GM12878 (cell line): Measurements from ENCODE around the gene ZNF618. TPM values are rescaled to one million over a fixed set of nuclear protein-coding genes. Genes with fewer than 3 reads are reported as not detected.

Experiments
- ATAC-seq: fragments of 200-7000 bp; cut with Tn5 transposase; 3 replicates; pipeline ENCODE4 v1.9.1; 2020; ENCODE audit warnings: mild to moderate bottlenecking, moderate library complexity
- BruUV-seq: library from RNA; stranded (reverse); fragments of 400-500 nt; replicated peaks from 2 replicates; lab custom pipeline; 2021; lab: Mats Ljungman, UMichigan
- CTCF ChIA-PET: fragments of 300-600 bp; sonication (Branson Sonifier 250); formaldehyde crosslinking; extraction: SDS; loops from one replicate; lab custom pipeline; 2021; ENCODE audit warnings: inconsistent platforms; lab: Yijun Ruan, JAX
- POLR2A ChIA-PET: fragments of 350-600 bp; formaldehyde crosslinking; extraction: SDS; loops from one replicate; lab custom pipeline; 2021; ENCODE audit warnings: inconsistent platforms; lab: Charles Lee
- RAD21 ChIA-PET: fragments of 300-600 bp; sonication (Branson Sonifier 250); formaldehyde crosslinking; loops from one replicate; lab custom pipeline; 2023; ENCODE audit warnings: antibody characterized with exemption; ENCODE audit not compliant: unreplicated experiment; lab: Charles Lee
- SMC1A ChIA-PET: fragments of 300-600 bp; sonication (Branson Sonifier 250); formaldehyde crosslinking; loops from one replicate; lab custom pipeline; 2023; ENCODE audit not compliant: unreplicated experiment, uncharacterized antibody; lab: Charles Lee
- DNase-seq: peaks from one replicate; pipeline ENCODE4 v3.0.0-alpha.2; 2011; ENCODE audit warnings: low read depth, low spot score
- FAIRE-seq: peaks from 3 replicates; lab custom pipeline; 2011; peaks lifted over from hg19 to GRCh38; lab: Jason Lieb, UNC
- H2AFZ ChIP-seq: 2 replicates; pipeline ENCODE4 v1.6.0; 2011; ENCODE audit warnings: low read depth, low read length, control low read depth; ENCODE audit not compliant: control insufficient read depth
- H3K27ac ChIP-seq: 2 replicates; pipeline ENCODE4 v1.5.1; 2011; ENCODE audit warnings: control low read depth; ENCODE audit not compliant: control insufficient read depth, insufficient read depth
- H3K27me3 ChIP-seq, 2 experiments: replicated peaks in 1 of 2; 2 replicates each; pipeline versions ENCODE4 v1.6.0 to v1.6.1; 2011; ENCODE audit warnings: low read length in 1 of 2; ENCODE audit not compliant: control insufficient read depth in 2 of 2, insufficient read depth in 2 of 2
- H3K36me3 ChIP-seq, 2 experiments: 2 replicates each; pipeline ENCODE4 v1.5.1; 2011; ENCODE audit warnings: low read length in 1 of 2; ENCODE audit not compliant: control insufficient read depth in 2 of 2, insufficient read depth in 2 of 2
- H3K4me1 ChIP-seq: 2 replicates; pipeline ENCODE4 v1.6.1; 2011; ENCODE audit warnings: mild to moderate bottlenecking, low read length, moderate library complexity, mixed read lengths; ENCODE audit not compliant: control insufficient read depth, insufficient read depth
- H3K4me2 ChIP-seq: 2 replicates; pipeline ENCODE4 v1.6.0; 2011; ENCODE audit warnings: control low read depth; ENCODE audit not compliant: control insufficient read depth, insufficient read depth
- H3K4me3 ChIP-seq: fragments of 200-600 bp; sonication (generic); 2 replicates; pipeline ENCODE4 v1.5.1; 2016
- H3K79me2 ChIP-seq: 2 replicates; pipeline ENCODE4 v1.6.0; 2011; ENCODE audit warnings: low read length; ENCODE audit not compliant: control insufficient read depth, insufficient read depth
- H3K9ac ChIP-seq: 2 replicates; pipeline ENCODE4 v1.8.0; 2011; ENCODE audit warnings: low read length, control low read depth, mixed read lengths; ENCODE audit not compliant: control insufficient read depth, insufficient read depth
- H3K9me3 ChIP-seq: replicated peaks from 3 replicates; pipeline ENCODE4 v1.5.1; 2011; ENCODE audit warnings: mild to moderate bottlenecking, low read length; ENCODE audit not compliant: control insufficient read depth, insufficient read depth
- H4K20me1 ChIP-seq: 2 replicates; pipeline ENCODE4 v1.6.0; 2011; ENCODE audit not compliant: control insufficient read depth, insufficient read depth
- CBX5 ChIP-seq: sonication (generic); IDR thresholded peaks from 2 replicates; pipeline ENCODE4 v1.6.1; 2016; ENCODE audit warnings: low read depth, moderate library complexity, mild to moderate bottlenecking, inconsistent platforms
- CHD2 ChIP-seq: IDR thresholded peaks from 2 replicates; pipeline ENCODE4 v1.6.1; 2011; ENCODE audit warnings: low read depth, low read length, improper control_type of control experiment, borderline replicate concordance
- KDM1A ChIP-seq: fragments of 200-600 bp; sonication (generic); IDR thresholded peaks from 2 replicates; pipeline ENCODE4 v1.6.1; 2016; ENCODE audit warnings: borderline replicate concordance
- MAX ChIP-seq: IDR thresholded peaks from 2 replicates; pipeline ENCODE4 v1.6.1; 2012; ENCODE audit warnings: low read depth, low read length, improper control_type of control experiment
- NR2C2 ChIP-seq: IDR thresholded peaks from 2 replicates; pipeline ENCODE4 v1.6.1; 2011; ENCODE audit warnings: borderline replicate concordance, low read depth; ENCODE audit not compliant: control insufficient read depth, insufficient read length
- NR2F1 ChIP-seq: fragments of 450-650 bp; conservative IDR thresholded peaks from 2 replicates; pipeline ENCODE4 v1.6.1; 2017; ENCODE audit warnings: mild to moderate bottlenecking
- POLR2AphosphoS2 ChIP-seq: IDR thresholded peaks from 2 replicates; pipeline ENCODE4 v1.6.1; 2011; ENCODE audit warnings: low read depth, mild to moderate bottlenecking, low read length, improper control_type of control experiment, moderate library complexity
- TARDBP ChIP-seq: IDR thresholded peaks from 2 replicates; pipeline ENCODE4 v1.6.1; 2016; ENCODE audit warnings: borderline replicate concordance
- USF2 ChIP-seq: IDR thresholded peaks from 2 replicates; pipeline ENCODE4 v1.6.1; 2011; ENCODE audit warnings: low read depth, low read length, improper control_type of control experiment, borderline replicate concordance
- WGBS: methylation state at CpG from one replicate; pipeline ENCODE4 v1.1.6; 2016; ENCODE audit warnings: low lambda C conversion rate; ENCODE audit not compliant: insufficient replicate concordance, insufficient coverage; ENCODE audit errors: missing lambda C conversion rate; 5-methylcytosine and 5-hydroxymethylcytosine counted together
- in situ Hi-C: fragments of 300-500 bp; cut with MboI; formaldehyde crosslinking; loops from 9 replicates; pipeline ENCODE4 v1.14.3; 2018; ENCODE audit warnings: mixed read lengths
- intact Hi-C: fragments of 100-400 bp; cut with micrococcal nuclease; formaldehyde crosslinking; loops from one replicate; pipeline ENCODE4 v1.14.2; 2022; ENCODE audit not compliant: unreplicated experiment
- polyA plus RNA-seq, 11 experiments: library from polyadenylated mRNA; depleted of rRNA in 4 of 11; unstranded in 6 of 11; stranded (reverse) in 5 of 11; fragments of >200 nt; fragmentation: Nextera tagmentation in 4 of 11; fragmentation: Illumina TruSeq in 1 of 11; extraction: Ambion mirVana in 4 of 11; extraction: Trizol in 1 of 11; gene quantifications; 1 replicate in 1 of 11; 2 replicates in 10 of 11; pipeline versions ENCODE4 v1.2.1 to v1.2.3, GENCODE V29; 2011 to 2016; ENCODE audit warnings: inconsistent platforms in 2 of 11, missing spikeins in 2 of 11, low read depth in 1 of 11
- total RNA-seq, 4 experiments: library from RNA; depleted of rRNA in 3 of 4; stranded (reverse); fragments of >200 nt in 3 of 4; fragmentation: Illumina TruSeq in 1 of 4; extraction: Trizol in 1 of 4; gene quantifications; 2 replicates each; pipeline versions ENCODE4 v1.2.1 to v1.2.3, GENCODE V29; 2013 to 2021

The ZNF618 gene
- total and polyA plus RNA-seq, 10 of the 15 experiments (the other 5 are each of a cell fraction or from before 2014, with no cell fraction given): 0.01 to 0.24 (median 0.06) TPM; not detected in 2

GRCh38 chr9:113934167-113934828, 58.2 kb downstream of the ZNF618 start:
- RAD21 ChIA-PET: no interaction called here
- H3K4me3 ChIP-seq: no peak overlapping the region
- H3K4me2 ChIP-seq: no peak overlapping the region
- FAIRE-seq (no peak), ATAC-seq (no peak), DNase-seq (no peak)
- no peak overlapping the region for H3K27ac ChIP-seq
- H3K4me1 ChIP-seq: no peaks in the 10 kb centered on the region
- H3K79me2 ChIP-seq: no peaks in the 10 kb centered on the region
- H2AFZ ChIP-seq: no peak overlapping the region
- H4K20me1 ChIP-seq: no peaks in the 10 kb centered on the region
- in situ Hi-C loops: no loop called here
- intact Hi-C loops: no loop called here
- BruUV-seq: no TSS peak
- CTCF ChIA-PET: no interaction called here
- TF ChIP-seq CBX5 (no peak), CHD2 (no peak), TARDBP (no peak), KDM1A (no peak), MAX (no peak), NR2C2 (no peak), NR2F1 (no peak), POLR2AphosphoS2 (no peak), USF2 (no peak)
- no peaks in the 10 kb centered on the region for H3K9me3 ChIP-seq
- 38% methylated on average over 14 of the region's 14 CpGs for WGBS
- POLR2A ChIA-PET: no interaction called here
- H3K9ac ChIP-seq: no peak overlapping the region
- no peaks in the 10 kb centered on the region for H3K36me3 ChIP-seq
- H3K27me3 ChIP-seq: no peaks in the 10 kb centered on the region
- SMC1A ChIA-PET: no interaction called here
